ENCODE data around the gene TCEAL1. TPM values are rescaled to one million over a fixed set of nuclear protein-coding genes. Genes with fewer than 3 reads are reported as not detected.

The TCEAL1 gene
- total RNA-seq, 1 experiment from 2014 or later, result not detected

DNA sequence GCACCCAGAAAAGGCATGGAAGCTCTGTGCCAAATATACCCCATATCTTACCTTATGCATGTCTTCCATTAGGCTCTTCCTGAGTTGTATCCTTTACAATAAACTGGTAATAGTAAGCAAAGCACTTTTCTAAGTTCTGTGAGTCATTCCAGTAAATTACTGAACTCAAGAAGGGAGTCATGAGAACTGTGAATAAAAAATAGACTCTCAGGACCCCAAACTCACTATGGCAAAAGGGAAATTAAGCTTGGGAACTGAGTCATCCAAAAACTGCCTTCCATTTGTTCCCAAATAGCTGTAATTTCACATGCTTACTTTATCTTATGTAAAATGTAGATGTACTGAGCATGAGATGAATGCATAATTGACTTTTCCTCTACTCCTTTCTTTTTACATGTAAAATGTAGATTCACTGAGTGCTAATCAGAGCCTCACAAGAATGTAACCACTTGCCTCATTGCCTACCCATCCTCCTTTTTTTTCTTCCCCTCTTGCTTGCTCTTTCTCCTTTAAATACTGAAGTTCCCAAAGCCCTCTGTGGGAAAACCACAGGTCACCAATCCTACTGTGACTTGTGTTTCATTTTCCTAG, 12.9 kb upstream of the TCEAL1 start (continued):
- TF ChIP-seq SP1 (IDR thresholded peaks at IDR 0.05; ENCODE audit: low read depth) (no peak), RAD21 (IDR thresholded peaks at IDR 0.05; ENCODE audit: low read depth) (no peak), JUND (IDR thresholded peaks at IDR 0.05) (no peak), ZFX (IDR thresholded peaks at IDR 0.05) (no peak)
- TF ChIP-seq, protein P1, sequence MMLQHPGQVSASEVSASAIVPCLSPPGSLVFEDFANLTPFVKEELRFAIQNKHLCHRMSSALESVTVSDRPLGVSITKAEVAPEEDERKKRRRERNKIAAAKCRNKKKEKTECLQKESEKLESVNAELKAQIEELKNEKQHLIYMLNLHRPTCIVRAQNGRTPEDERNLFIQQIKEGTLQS (IDR thresholded peaks at IDR 0.05), result no peak

DNA sequence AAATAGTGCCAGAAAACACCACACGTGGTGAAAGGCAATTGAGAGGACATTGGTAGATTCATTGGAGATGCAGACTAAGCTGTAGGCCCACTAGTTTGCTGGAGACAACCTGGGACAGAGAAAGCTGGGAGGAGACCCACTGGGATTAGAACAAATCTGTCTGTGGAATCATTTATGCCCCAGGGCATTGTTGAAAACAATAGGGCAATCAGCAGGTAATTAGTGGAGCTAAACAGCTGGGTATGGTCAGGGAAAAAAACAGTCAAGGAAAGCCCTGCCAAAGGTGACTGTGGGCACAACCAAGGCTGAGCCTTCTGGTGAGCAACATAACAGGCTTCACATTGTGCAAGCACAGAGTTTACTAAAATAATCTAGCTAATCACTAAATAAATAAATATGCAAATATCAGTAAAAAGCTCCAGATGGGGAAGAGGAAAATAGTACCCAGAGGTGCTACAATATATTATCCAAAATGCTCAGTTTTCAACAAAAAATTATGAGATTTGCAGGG, 12.0 kb upstream of the TCEAL1 start:
- Histone ChIP-seq H3K27ac (ENCODE audit: low read depth, low read length) (no peak overlapping the region), H3K9me2 (ENCODE audit: insufficient read depth) (no peaks in the 10 kb centered on the region), H4K20me1 (ENCODE audit: insufficient read depth) (no peaks in the 10 kb centered on the region), H3K9ac (ENCODE audit: low read length) (no peak overlapping the region), H3K27me3 (ENCODE audit: insufficient read depth, low read length) (no peaks in the 10 kb centered on the region), H3K4me3 (replicated peaks in 1 of 2; ENCODE audit: low read depth in 1 of 2, low read length in 2 of 2) (no peak overlapping the region), H3K79me2 (ENCODE audit: insufficient read depth, low read length) (no peaks in the 10 kb centered on the region), H3K36me3 (ENCODE audit: control insufficient read depth in 1 of 2, insufficient read depth in 2 of 2, low read length in 2 of 2) (no peaks in the 10 kb centered on the region), H3K4me1 (ENCODE audit: control insufficient read depth in 1 of 2, insufficient read depth in 2 of 2, low read length in 2 of 2) (peaks cover 0 to 10% of the 10 kb centered on the region in 2 experiments; a peak in 2 of 4 replicates), H2AFZ (ENCODE audit: low read depth, low read length, poor library complexity, severe bottlenecking) (no peak overlapping the region), H3K4me2 (ENCODE audit: low read length) (no peak overlapping the region), H3K9me3 (ENCODE audit: control insufficient read depth in 1 of 2, insufficient read depth in 1 of 2, low read depth in 1 of 2, low read length in 2 of 2) (no peaks in the 10 kb centered on the region)
- CTCF ChIA-PET, result no interaction called here
- TF ChIP-seq YY1 (IDR thresholded peaks at IDR 0.05; ENCODE audit: extremely low read depth, insufficient replicate concordance, low read depth, low read length) (no peak), ELF1 (IDR thresholded peaks at IDR 0.05; ENCODE audit: borderline replicate concordance, low read depth) (no peak), CBX3 (IDR thresholded peaks at IDR 0.05; ENCODE audit: low read depth) (no peak), SRF (IDR thresholded peaks at IDR 0.05; ENCODE audit: low read depth) (no peak), SP1 (IDR thresholded peaks at IDR 0.05; ENCODE audit: low read depth) (no peak), EGR1 (IDR thresholded peaks at IDR 0.05; ENCODE audit: low read depth) (no peak), EZH2phosphoT487 (IDR thresholded peaks at IDR 0.05; ENCODE audit: borderline replicate concordance) (no peak)
- intact Hi-C loops (cut with micrococcal nuclease), result no loop called here
- DNase-seq (ENCODE audit: low read depth, low spot score), result no peak
- POLR2A ChIA-PET, result no interaction called here
- RAD21 ChIA-PET (ENCODE audit: low non-redundant PET in 1 of 2, low total read pairs in 2 of 2, uncharacterized antibody in 2 of 2, unreplicated experiment in 2 of 2), result no interaction called here
- no TSS peak for BruUV-seq (replicated peaks)
- ATAC-seq, result no peak
